GM12875 (cell line): ENCODE data around the gene TPD52L1.

Experiments
- H3K4me3 ChIP-seq: one replicate; pipeline ENCODE4 v1.5.1; 2011; ENCODE audit warnings: low read depth, low read length, control low read depth
- CTCF ChIP-seq: IDR thresholded peaks from 2 replicates; pipeline ENCODE4 v1.5.1; 2011; ENCODE audit warnings: low read depth, mild to moderate bottlenecking, control low read depth, inconsistent platforms, low read length, moderate library complexity, borderline replicate concordance; ENCODE audit not compliant: insufficient read depth

TPD52L1 gene

GRCh38 chr6:125306756-125307149 is 153.2 kb downstream of the TPD52L1 start:
- TF ChIP-seq CTCF = no peak
- H3K4me3 ChIP-seq = no peak overlapping the region

- H3K4me3 ChIP-seq = no peak overlapping the region
These were observed 153.7 kb downstream of the TPD52L1 start for GRCh38 chr6:125307150-125307838.

GRCh38 chr6:125307964-125308615 is 154.5 kb downstream of the TPD52L1 start:
- H3K4me3 ChIP-seq = no peak overlapping the region
- no peak for TF ChIP-seq CTCF

More at GRCh38 chr6:125307150-125307838, 153.7 kb downstream of the TPD52L1 start:
- no peak for TF ChIP-seq CTCF

GRCh38 chr6:125310994-125311649 is 157.5 kb downstream of the TPD52L1 start:
- H3K4me3 ChIP-seq = no peak overlapping the region
- TF ChIP-seq CTCF = peak; percentile 53; the same call in 1 of the 2 replicates

GRCh38 chr6:125312478-125312877 is 158.9 kb downstream of the TPD52L1 start:
- H3K4me3 ChIP-seq = no peak overlapping the region
- no peak for TF ChIP-seq CTCF

- H3K4me3 ChIP-seq = no peak overlapping the region
- TF ChIP-seq CTCF = no peak
These were observed 159.4 kb downstream of the TPD52L1 start for GRCh38 chr6:125312950-125313349.
